ENCODE data around the gene DLG2. TPM values are rescaled to one million over a fixed set of nuclear protein-coding genes. Genes with fewer than 3 reads are reported as not detected.

Gene DLG2
- total and polyA plus RNA-seq, 9 donors = 2.5 to 20.7 (median 12.0) TPM

DNA sequence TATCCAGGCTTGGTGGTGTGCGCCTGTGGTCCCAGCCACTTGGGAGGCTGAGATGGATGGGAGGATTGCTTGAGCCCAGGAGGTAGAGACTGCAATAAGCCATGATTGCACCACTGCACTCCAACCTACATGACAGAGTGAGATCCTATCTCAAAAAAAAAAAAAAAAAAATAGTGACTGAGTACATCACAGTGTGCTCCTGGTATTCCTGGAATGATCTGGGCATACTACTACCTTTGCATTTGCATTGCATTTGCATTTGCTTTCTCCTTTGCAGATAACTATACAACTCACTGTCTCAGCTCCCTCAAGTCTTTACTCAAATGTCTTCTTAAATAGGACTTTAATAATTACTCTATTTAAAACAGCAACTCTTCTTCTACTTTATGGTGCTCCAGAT is 51.8 kb downstream of the DLG2 start:
- 92 to 100% (median 94%) methylated on average over 1 of the region's 1 CpG for WGBS, 3 donors
- Histone ChIP-seq H3K9me3 (no peaks in the 10 kb centered on the region), H3K36me3 (no peaks in the 10 kb centered on the region), H3K4me1 (ENCODE audit: insufficient read depth) (peaks cover 5% of the 10 kb centered on the region), H3K4me3 (no peak overlapping the region), H3K27me3 (no peaks in the 10 kb centered on the region), H3K27ac (no peak overlapping the region)
- TF ChIP-seq POLR2A (IDR thresholded peaks at IDR 0.05) = no peak
- TF ChIP-seq CTCF (IDR thresholded peaks at IDR 0.05) = no peak
- TF ChIP-seq EP300 (IDR thresholded peaks at IDR 0.05) = no peak
- DNase-seq = no peak
- intact Hi-C loops (cut with DNase I) = no loop called here

GRCh38 chr11:85572056-85572455 is 55.1 kb downstream of the DLG2 start:
- intact Hi-C loops (cut with DNase I) = no loop called here
- TF ChIP-seq CTCF (IDR thresholded peaks at IDR 0.05) (no peak), POLR2A (IDR thresholded peaks at IDR 0.05) (no peak), EP300 (IDR thresholded peaks at IDR 0.05) (no peak)
- H3K36me3 ChIP-seq = no peaks in the 10 kb centered on the region
- H3K4me1 ChIP-seq (ENCODE audit: insufficient read depth) = peaks cover 5% of the 10 kb centered on the region
- H3K27ac ChIP-seq = no peak overlapping the region
- no peaks in the 10 kb centered on the region for H3K9me3 ChIP-seq
- DNase-seq = no peak
- H3K27me3 ChIP-seq = no peaks in the 10 kb centered on the region
- 5 to 9% (median 5%) methylated on average over 2 of the region's 2 CpGs for WGBS, 3 donors
- H3K4me3 ChIP-seq = no peak overlapping the region

DNA sequence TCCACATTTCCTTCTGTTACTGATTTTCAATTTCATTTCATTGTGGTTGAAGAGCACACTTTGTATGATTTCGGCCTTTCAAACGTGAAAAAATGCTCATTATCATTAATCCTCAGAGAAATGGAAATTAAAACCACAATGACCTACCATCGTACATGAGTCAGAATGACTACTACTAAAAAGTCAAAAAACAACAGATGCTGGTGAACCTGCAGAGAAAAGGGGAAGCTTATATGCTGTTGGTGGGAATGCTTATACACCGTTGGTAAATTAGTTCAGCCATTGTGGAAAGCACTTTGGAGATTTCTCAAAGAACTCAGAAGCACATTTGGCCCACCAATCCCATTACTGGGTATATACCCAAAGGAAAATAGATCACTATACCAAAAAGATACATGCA is 57.6 kb downstream of the DLG2 start:
- Histone ChIP-seq H3K4me1 (ENCODE audit: insufficient read depth) (peaks cover 5% of the 10 kb centered on the region), H3K27ac (no peak overlapping the region), H3K36me3 (no peaks in the 10 kb centered on the region), H3K4me3 (no peak overlapping the region), H3K27me3 (no peaks in the 10 kb centered on the region), H3K9me3 (no peaks in the 10 kb centered on the region)
- 90 to 94% (median 94%) methylated on average over 4 of the region's 4 CpGs for WGBS, 3 donors
- DNase-seq = no peak
- intact Hi-C loops (cut with DNase I) = no loop called here
- TF ChIP-seq EP300 (IDR thresholded peaks at IDR 0.05) = no peak
- TF ChIP-seq CTCF (IDR thresholded peaks at IDR 0.05) = no peak
- TF ChIP-seq POLR2A (IDR thresholded peaks at IDR 0.05) = no peak

DNA sequence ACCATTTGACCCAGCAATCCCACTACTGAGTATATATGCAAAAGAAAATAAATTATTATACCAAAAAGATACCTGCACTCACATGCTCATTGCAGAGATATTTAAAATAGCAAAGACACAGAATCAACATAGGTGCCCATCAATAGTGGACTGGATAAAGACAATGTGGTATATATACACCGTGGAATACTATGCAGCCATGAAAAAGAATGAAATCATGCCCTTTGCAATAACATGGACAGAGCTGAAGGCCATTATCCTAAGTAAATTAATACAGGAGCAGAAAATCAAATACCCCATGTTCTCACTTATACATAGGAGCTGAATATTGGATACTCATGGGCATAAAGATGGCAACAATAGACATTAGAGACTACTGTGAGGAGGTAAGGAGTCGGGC is 68.7 kb downstream of the DLG2 start:
- Histone ChIP-seq H3K4me1 (ENCODE audit: insufficient read depth) (peaks cover 2% of the 10 kb centered on the region), H3K9me3 (no peaks in the 10 kb centered on the region), H3K27ac (no peak overlapping the region), H3K27me3 (no peaks in the 10 kb centered on the region), H3K4me3 (no peak overlapping the region), H3K36me3 (no peaks in the 10 kb centered on the region)
- no peak for DNase-seq
- 91 to 98% (median 94%) methylated on average over 2 of the region's 2 CpGs for WGBS, 3 donors
- TF ChIP-seq POLR2A (IDR thresholded peaks at IDR 0.05) = no peak
- TF ChIP-seq CTCF (IDR thresholded peaks at IDR 0.05) = no peak
- no peak for TF ChIP-seq EP300 (IDR thresholded peaks at IDR 0.05)
- intact Hi-C loops (cut with DNase I) = no loop called here

DNA sequence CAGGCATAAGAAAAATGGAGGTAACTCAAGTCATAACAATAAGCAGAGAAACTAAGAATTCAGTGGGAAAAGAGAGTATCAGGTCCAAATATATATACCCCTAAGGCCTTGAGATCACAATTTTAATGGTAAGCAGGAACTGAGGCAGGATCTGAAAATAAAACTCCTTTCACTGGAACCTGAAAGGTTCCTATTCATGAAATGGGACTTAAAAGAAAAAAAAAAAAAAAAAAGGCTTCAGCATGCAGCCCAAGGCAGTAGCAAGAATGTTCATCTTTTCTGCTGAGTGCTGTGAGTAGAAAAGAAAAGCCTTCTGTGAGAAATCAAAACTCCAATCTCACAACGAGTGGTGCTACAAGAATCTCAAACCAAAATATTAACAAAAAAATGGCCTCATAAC is 75.3 kb downstream of the DLG2 start:
- no peaks in the 10 kb centered on the region for H3K27me3 ChIP-seq
- no peaks in the 10 kb centered on the region for H3K4me1 ChIP-seq (ENCODE audit: insufficient read depth)
- WGBS, 3 donors = 23 to 40% (median 36%) methylated on average over 1 of the region's 1 CpG
- no peaks in the 10 kb centered on the region for H3K9me3 ChIP-seq
- no peak for DNase-seq
- no peak overlapping the region for H3K27ac ChIP-seq
- no peak for TF ChIP-seq POLR2A (IDR thresholded peaks at IDR 0.05)
- TF ChIP-seq EP300 (IDR thresholded peaks at IDR 0.05) = no peak
- no peak for TF ChIP-seq CTCF (IDR thresholded peaks at IDR 0.05)
- no peak overlapping the region for H3K4me3 ChIP-seq
- intact Hi-C loops (cut with DNase I) = no loop called here
- H3K36me3 ChIP-seq = no peaks in the 10 kb centered on the region

All from ovary (tissue), 9 donors.